HG03139 (cell line): ENCODE measurements around the gene CLIP4.

Experiments
- ATAC-seq: cut with Tn5 transposase; IDR thresholded peaks from one replicate; pipeline ENCODE4 v1.9.1; 2021; ENCODE audit not compliant: unreplicated experiment

The CLIP4 gene

DNA sequence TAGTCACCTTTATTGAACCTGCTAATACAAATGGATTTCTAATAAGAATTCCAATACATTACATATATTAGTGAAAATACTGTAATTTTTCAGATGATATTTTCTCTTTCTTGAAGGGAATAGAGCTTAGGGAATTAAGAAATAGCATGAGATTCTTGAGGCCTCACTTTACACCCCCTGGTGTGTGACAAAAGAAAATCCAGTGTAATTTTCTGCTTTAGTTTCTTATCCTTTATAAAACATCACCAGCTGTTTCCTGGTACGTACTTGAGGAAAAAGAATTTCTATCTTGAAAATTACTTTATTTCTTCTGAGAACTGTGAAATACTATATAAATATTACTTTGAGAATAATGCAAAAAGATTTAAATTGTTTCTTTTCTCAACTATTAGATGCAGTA is 71.6 kb downstream of the CLIP4 start:
- no peak for ATAC-seq

DNA sequence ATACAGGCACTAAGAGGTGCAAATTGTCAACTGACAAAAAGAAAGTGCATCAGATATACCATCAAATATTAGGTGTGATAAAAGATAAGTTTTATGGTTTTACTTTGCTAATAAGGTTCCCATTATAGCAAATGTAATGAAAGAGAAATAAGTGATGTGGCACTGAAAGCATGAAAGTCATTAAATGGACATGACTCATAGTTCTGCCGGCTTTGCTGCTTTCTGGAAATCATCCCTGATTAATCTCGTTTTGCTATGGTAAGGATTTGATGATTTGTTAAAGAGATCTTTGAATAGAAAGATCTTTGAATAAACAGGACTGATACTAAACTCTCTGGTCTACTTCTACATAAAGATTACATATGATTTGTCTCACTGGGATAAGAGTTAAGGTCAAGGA is 72.7 kb downstream of the CLIP4 start:
- ATAC-seq = no peak

DNA sequence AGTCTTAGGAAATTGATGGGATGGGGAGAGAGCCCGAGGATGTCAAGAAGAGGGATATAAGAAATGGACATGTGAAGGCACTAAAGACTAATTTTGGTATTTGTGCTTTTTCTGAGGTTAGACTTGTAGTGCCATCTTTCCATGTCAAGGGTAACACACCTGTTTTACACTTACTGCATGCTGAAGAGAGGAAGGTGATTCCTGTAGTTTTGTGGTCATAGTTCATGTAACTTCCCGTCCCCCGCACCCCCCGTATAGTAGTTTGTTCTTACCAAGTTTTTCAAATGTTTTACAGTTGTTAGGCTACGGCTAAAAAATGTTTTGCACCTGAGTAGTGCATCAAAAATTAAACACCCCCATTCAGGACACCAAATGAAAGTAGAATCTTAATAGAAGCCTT is 73.8 kb downstream of the CLIP4 start:
- ATAC-seq = no peak

DNA sequence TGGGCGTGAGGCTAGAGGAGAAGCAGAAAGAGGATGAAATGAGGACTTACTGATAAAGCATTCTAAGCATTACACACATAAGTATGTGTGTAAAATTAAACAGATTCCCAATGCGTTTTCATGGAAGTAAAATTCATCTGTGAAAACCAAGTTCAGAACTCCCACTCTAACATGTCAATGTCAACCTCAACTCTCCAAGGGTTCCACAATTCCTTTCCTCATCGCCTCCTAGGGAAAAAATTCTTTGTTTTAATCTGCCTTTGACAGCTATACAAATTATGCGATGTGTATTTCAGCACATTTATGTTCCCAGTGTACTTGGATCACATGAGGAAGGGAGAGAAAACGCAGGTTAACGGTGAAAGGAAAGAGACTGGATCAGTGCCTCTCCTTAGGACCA is 76.6 kb downstream of the CLIP4 start:
- no peak for ATAC-seq

DNA sequence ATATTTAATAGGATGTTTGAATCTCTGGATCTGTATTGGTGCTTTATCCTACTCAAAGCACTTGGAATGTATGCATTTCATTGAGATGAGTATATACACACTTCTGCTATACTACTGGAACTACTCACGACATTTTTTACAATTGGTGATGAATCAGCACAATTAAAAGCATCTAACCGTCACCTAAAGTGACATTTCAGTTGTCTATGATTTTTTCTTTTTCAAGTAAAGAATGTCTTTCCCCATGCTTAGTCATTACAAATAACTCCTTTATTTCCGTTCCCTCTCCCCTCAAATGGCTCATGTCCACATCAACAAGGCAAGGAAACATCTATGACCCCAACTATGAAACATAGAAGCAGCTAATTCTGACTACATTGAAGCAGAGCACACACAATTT is 77.3 kb downstream of the CLIP4 start:
- ATAC-seq = no peak

DNA sequence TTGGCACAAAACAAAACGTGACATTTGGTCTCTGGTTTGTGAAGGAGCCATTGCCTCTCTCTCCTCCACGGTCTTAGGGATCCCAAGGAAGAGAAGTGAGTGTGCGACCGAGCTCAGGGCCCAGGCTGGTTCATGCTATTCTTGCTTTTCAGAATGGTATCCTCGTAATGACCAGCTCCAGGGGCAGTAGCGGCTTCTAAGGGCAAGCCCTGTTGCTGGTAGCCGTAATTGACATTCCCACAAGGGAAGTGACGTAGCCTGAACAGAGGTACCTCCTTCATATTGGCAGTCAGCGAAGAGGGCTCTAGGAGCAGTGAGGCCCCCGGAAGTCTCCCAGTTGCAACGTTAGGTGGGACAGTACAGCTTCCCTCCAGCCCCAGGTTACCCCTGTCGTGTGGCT is 77.9 kb downstream of the CLIP4 start:
- ATAC-seq = no peak

DNA sequence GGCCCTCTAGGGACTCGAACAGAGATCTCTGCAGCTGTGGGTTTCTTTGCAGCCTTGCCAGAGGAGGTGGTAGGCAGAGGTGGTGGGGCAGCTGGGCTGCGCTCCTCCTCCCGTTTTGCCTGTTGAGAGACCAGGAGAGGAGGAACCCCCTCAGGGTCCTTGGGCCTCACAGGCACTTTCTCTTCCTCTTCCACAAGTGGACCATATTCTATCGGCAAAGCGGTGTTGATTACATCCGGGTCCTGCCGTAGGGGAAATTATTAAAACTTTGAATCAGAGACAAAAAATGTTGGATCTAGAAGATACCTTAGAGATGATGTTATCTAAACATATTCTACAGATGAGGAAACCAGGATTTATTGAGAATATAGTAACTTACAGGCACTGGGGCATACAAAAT is 78.5 kb downstream of the CLIP4 start:
- no peak for ATAC-seq

DNA sequence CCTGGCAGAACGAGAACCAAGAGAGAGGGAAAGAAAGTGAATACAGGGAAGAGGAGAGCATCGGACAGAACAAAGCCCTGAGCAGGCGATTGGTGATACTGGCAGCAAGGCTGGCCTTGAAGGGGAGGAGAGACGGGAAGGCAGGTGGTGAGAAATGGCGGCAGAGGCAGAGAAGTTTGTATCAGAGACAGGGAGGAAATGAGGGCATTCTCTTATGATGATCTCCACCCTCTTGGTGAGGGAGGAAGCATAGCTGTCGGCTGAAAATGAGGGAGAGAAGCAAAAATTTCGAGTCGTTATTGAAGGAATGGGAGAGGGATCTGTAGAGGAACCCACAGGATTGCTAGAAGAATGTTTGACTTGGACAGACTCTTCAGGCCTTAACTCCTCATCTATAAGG is 80.6 kb downstream of the CLIP4 start:
- ATAC-seq = no peak

DNA sequence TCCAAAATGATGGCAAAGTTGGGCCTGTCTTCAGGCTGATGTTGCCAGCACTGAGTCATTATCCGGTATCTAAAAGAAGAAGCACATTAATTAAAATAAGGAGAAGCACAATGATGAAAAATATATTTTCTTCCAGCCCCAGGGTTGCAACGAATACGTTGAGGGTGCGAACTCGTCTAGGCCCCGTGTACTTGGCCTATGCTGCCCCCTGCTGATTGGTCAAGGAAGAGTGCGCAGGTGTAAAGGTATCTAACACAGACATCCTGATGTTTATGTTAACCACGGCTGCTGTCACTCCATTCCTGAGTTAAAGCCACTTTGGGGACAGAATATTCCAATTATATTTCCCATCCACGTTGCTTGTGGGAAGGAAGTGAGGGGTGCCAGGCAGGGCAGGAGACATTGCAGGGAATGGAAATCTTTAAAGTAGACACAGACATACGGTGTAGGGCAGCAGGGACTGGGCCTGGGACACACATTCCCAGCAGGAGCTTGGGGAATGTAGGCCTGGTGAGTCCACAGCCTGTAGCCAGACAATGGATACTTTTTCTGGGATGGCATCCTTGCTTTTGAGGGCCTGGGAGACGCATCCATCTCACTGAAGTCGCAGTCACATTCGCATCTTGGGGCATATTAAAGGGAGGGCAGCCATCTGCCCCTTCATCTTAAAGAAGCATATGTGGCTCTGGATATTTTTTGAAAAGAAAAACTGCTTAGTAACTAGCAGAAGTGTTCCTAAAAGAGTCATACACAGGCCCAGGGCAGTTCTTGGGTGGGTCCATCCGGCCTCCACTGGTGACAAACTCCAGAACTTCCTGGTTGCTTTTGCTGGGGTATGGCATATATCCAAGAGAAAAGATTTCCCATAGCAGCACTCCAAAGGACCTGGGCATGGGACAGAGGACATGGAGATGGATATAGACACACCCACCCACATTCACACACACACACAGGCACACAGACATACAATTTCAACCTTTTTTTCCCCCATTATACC is 81.9 kb downstream of the CLIP4 start:
- ATAC-seq = no peak

DNA sequence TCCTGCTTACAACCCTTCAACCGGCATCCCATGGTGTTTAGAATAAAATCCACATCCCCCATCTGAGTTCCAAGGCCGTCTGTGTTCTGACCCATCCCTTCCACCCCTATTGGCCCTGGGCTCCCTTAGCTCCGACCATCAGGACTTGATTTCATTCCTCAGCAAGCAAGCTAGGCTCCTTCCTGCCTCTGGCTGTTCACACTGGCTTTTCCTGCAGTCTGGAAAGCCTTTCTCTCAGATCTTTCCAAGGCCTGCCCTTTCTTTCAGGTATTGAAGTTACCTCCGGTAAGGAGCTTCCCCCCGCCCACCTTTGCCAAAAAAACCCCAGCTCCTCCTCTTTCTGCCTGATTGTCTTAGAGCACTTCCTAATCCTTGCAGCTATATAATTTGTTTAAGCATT is 86.8 kb downstream of the CLIP4 start:
- ATAC-seq = no peak

DNA sequence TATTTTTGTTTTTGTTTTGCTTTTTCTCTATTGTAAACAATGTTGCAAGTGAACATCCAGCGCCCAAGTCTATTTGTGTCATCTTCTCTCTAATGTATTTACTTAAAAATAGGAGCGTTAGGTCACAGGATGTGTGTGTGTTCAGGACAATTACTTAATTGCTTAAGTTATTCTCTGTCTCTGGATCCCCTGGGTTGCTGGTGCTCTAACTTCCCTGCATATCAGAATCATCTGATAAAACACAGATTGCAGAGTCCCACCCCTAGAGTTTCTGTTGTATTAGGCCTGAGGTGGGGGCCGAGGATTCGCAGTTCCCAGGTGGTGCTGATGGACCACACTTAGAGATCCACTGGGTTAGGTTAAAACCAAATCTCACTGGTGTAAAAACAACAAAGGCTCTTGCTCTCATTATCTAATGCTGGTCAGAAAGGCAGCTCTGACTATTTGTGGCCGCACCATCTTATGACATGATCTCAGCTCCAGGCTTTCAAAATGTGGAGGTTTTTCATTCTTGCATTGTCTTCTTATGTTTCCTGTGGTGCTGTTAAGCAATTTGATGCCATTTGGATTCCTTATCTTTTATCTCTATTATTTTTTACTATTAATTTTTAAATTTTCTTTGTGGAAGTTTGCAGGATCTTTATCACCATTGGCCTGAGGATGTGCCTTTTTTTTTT is 87.7 kb downstream of the CLIP4 start:
- no peak for ATAC-seq

DNA sequence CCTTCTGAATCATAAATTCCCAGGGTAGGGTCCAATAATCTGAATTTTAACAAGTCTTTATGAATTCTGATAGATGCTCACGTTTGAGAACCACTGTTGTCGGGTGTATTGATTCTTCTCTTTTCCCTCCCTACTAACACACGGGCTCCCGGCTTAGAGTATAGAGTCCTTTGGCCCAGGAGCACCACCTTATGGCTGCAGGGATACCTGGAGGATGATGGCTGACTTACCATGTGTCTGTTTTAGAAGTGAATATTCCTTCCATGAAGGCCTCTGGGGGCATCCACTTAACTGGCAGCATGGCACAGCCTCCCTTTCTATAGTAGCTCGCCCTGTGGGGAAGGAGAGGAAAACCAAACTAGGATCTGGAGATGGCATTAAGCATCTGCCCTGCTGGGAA is 91.7 kb downstream of the CLIP4 start:
- no peak for ATAC-seq

DNA sequence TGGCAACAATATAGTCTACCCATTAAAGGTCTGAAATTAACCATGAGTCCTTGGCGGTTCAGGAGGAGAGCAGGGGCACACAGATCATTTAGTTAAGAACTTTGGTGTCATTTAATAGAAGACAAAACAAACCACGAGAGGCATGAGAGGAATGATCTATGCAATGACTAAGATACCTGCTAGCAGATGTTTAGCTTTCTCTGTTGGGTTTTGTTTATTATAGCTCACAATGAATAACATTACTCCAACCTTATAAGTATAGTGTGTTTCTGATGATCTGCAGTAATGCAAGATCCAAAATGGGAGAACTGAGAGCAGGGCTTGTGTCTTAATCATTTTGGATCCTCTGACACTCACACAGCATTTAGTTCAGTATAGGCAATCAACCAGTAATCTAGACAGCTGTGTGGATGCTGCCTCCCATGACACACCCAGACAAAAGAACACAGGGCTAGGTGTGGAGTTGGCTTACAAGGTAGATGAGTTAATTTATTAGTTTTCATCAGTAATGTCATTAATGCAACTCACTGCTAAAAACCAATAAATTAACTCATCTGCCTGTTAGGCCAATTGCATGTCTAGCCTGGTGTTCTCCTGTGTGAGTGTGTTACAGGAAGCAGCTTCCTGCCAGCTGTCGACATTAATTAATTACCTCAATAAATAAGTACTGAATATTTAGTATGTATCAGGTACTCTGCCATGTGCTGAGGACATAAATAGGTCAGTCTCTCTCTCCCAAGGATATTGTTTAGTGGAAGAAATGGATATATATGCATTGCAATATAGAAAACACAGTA is 92.3 kb downstream of the CLIP4 start:
- no peak for ATAC-seq

DNA sequence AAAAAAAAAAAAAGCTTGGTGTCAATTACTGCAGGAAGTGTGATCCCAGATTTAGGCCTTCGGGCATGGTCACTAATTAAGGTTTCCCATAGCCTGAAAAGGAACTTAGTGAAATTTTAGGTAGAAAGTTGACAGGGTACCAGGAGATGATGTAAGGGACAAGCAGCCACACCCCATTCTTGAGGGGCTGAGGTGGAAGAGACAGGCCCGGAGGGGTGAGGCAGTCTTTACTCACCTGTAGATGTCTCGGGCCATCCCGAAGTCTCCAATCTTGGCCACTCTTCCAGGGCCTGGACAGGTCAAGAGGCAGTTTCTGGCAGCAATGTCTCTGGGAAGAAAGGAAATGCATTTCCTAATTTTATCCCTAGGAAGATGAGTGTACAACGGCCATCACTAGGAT is 94.3 kb downstream of the CLIP4 start:
- ATAC-seq = no peak

DNA sequence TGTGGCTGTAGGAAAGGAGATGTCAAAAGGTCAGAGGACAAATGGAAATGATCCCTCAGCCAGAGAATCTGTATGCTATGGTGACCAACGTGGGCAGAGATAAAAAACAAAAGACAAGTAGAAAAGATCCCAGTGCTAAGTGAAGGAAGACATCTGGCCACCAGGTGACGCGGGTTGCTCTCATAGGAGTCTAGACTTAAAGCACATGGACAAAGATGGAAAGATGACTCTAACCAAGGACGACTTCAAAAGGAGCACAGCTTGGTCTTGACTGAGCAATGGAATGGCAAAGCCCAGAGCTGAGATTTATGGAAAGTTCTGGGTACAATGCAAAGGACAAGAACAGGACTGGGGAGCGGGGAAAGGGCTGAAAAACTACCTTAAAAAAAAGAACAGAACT is 96.8 kb downstream of the CLIP4 start:
- ATAC-seq = no peak

DNA sequence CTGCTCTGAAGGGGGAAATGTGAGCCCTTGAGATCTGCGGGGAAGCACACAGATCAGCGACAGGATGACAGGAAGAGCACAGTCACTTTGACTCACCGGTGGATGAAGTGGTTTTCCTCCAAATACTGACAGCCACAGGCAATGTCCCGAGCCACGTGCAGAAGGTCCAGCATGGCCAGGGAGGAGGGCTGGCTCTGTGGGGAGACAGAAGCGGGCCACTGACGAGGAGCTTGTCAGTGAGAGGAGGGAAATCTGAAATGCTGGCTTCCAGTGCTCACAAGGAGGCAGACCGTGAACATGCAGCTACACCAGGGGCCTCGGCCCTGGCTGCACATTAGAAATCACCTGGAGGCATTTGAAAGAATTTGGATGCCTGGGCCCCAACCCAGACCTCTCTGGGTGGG is 98.7 kb downstream of the CLIP4 start:
- ATAC-seq = no peak

DNA sequence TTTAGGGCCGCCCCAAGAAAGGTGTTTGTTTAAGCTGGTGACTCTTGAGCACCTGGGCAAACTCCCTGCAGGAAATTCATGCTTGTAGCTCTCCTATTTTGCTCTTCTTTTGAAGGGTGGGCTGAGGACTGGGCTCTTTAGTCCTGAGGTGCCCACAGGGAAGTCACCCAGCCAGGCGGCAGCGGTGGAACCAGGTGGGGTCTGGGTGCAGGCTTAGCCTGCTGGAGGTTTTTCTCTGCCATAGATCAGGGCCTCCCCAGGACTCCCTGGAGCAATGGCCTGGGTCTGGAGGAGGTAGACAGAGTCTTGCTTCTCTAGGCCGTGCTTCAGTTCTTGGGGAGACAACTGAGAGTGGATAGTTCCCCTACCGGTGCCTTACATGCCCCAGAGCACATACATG is 99.9 kb downstream of the CLIP4 start:
- no peak for ATAC-seq

DNA sequence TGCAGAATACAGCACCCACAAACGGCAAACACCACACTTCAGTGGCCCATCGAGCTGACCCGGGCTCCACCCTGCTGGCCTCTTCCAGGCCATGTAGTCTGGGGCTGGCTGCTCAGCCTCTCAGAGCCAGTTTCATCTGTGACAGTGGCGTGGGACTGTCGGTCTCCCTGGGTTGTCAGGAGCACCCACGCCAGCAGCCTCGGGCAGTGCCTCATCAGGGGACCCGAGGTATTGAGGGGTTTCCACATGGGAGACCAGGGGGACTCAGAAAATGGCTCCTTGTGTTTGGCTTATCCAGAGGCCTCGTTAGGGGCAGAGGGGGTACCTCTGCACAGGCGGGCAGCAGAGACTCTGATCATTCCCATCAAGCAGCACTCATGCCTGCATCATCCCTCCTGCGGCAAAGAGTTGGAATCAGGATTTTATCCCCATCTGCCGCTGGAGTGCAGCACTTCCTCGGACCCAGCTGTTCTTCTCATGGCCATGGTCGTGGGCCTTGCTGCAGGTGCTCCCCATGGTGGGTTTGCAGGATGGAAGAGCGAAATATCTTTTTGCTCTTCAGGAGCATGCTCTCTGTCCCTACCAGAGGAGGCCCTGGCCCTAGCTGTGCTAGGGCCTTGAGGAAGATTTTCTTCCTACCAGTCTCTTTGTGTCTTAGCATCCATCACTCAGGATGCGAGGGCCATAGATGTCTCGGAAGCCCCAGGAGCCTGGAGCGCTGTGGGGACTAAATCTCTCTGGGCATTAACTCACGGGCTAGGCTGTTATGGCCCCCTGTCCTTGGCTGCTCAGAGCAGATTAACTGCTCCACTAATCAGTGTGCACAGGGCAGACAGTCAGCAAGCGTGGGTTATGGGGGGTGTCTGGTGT is 100.8 kb downstream of the CLIP4 start:
- no peak for ATAC-seq

DNA sequence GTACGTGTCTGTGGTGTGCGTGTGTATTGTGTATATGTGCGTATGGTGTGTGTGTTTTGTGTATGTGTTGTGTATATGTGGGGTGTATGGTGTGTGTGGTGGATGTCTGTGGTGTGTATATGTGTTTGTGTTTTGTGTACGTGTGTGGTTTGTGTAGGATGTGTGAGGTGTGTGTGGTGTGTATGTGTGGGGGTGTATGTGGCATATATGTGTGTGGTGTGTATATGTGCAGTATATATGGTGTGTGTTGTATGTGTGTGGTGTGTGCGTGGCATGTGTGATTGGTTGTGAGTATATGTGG is 101.3 kb downstream of the CLIP4 start:
- no peak for ATAC-seq

DNA sequence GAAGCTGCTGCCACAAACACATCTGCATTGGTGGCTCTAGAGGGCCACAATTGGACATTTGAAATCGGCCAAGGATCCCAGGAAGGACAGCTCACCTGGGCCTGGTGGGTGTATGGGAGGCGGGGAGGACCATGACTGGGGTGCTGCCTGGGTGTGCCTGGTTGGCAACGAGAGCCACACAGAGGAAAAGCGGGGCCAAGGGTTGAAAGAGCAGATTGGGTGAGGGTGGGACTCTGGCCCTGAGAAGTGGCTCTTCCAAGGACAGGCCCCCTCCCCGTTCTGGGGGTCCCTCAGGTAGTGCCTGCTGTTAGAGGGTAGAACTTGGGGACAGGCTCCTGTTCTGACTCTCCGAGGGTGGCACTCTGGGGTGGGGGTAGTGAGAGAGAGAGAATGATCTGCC is 102.9 kb downstream of the CLIP4 start:
- ATAC-seq = no peak
